Measurements from ENCODE around the gene KRT23. TPM values are rescaled to one million over a fixed set of nuclear protein-coding genes. Genes with fewer than 3 reads are reported as not detected.

Gene KRT23
- total RNA-seq, 1 donor: 1.7 TPM

DNA sequence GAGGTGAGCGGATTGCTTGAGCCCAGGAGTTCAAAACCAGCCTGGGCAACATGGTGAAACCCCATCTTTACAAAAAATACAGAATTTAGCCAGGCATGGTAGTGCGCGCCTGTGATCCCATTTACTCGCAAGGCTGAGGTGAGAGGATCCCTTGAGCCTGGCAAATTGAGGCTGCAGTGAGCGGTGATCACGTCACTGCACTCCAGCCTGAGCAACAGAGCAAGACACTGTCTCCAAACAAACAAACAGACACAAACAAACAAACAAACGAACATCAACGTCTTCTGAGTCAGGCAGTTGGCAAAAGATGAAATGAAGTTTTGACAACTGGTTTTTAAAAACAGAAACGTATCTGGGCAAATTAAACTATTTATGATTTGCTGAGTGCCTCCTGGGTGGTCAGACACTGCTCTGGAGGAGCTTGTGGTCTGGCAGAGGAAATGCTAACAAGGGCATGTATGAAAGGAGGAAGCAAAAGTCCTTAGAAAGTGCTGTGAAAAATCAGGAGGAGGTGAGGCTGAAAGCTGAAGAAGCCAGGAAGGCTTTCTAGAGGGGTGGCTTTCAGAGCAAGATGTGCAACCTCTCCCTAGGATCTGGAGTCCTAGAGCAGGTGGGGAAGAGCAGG, 42.2 kb downstream of the KRT23 start:
- no peak for DNase-seq (ENCODE audit: low read depth)
- TF ChIP-seq, protein P1, sequence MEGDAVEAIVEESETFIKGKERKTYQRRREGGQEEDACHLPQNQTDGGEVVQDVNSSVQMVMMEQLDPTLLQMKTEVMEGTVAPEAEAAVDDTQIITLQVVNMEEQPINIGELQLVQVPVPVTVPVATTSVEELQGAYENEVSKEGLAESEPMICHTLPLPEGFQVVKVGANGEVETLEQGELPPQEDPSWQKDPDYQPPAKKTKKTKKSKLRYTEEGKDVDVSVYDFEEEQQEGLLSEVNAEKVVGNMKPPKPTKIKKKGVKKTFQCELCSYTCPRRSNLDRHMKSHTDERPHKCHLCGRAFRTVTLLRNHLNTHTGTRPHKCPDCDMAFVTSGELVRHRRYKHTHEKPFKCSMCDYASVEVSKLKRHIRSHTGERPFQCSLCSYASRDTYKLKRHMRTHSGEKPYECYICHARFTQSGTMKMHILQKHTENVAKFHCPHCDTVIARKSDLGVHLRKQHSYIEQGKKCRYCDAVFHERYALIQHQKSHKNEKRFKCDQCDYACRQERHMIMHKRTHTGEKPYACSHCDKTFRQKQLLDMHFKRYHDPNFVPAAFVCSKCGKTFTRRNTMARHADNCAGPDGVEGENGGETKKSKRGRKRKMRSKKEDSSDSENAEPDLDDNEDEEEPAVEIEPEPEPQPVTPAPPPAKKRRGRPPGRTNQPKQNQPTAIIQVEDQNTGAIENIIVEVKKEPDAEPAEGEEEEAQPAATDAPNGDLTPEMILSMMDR (IDR thresholded peaks at IDR 0.05; ENCODE audit: insufficient read depth, low read depth, low read length): no peak
- H3K4me3 ChIP-seq (ENCODE audit: low read depth, low read length): no peak overlapping the region

DNA sequence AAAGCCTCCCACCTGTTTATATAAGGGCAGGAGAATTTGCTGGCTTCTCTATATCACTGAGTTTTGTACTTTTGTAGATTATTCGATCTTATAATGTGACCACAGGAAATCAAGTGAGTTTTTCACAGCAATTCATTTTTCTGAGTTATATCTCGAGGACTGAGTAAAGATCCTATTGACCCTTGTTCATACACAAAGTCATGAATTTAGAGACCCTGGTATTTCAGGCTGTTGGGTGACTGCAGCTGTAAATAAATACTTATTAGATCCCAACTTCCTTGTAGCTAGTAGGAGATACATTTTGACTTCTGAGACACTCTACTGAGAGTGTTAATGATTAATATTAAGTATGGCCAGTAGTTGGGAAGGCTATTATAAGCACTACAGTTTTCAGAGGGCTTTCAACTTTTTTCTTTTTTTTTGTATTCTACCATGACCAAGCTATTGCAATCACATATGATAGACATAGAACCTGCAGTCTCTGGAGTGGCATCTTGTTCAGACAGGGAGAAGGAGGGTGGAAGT, 49.2 kb downstream of the KRT23 start:
- no peak overlapping the region for H3K4me3 ChIP-seq (ENCODE audit: low read depth, low read length)
- TF ChIP-seq, protein P1 (IDR thresholded peaks at IDR 0.05; ENCODE audit: insufficient read depth, low read depth, low read length): no peak
- DNase-seq (ENCODE audit: low read depth): no peak

DNA sequence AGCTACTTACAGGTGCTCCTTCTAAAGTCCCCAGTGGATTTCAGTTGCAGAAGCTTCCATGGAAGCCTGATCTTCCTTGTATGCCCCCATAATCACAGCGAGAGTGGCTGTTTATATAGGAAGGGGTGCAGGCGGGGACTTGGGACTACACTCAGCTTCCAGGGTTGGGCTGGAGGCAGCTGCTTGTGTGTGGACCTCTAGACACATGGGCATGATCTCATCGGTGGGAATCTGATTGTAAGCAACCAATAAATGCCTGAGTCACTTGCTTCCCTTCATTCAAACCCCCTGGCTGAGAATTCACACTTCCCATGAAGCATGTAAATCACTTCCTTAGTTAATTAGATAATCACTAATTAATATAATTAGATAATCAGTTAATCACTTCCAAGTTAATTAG, 51.4 kb downstream of the KRT23 start:
- TF ChIP-seq, protein P1 (IDR thresholded peaks at IDR 0.05; ENCODE audit: insufficient read depth, low read depth, low read length): no peak
- no peak overlapping the region for H3K4me3 ChIP-seq (ENCODE audit: low read depth, low read length)
- DNase-seq (ENCODE audit: low read depth): peak; percentile 10

DNA sequence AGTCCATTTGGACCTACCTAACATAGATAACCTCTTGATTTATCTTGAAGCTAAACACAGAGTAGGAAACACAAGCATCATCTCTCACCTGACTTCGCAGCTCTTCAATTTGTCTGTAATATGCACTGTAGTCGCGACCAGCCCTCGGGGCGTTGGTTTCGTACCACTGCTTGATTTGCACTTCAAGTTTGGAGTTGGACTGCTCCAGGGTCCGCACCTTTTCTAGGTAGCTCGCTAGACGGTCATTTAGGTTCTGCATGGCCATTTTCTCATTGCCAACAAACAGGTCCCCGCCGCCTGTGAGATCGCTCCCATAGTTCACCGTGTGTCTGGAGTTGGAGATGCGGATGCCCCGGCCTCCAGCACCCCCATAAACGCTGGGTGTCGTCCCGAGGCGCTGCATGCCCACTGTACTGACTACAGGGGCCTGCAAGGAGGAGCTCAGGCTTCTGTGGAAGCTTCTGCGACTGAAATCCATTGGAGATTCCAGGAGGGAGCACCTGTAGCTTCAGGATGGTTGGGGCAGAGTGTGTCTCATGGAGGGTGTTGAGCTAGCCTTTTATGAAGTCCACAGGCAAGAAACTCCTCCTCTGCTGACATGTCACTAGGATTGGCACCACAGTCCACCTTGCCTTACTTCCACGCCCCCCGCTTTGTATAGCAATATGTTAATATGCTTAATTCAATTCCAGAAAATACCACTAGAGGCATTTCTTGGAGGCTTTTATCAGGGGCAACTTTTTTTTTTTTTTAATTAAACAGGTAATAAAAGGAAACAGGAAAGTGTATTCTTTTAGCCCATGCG, 52.5 kb downstream of the KRT23 start, which contains the start of gene KRT20:
Gene KRT20, minus strand, starts transcription at position 535 of the 805 bp plus-strand sequence. Its CDS starts 57 bp downstream, at position 478.
- TF ChIP-seq, protein P1 (IDR thresholded peaks at IDR 0.05; ENCODE audit: insufficient read depth, low read depth, low read length): peak; percentile 17
- no peak for DNase-seq (ENCODE audit: low read depth)
- H3K4me3 ChIP-seq (ENCODE audit: low read depth, low read length): no peak within 1 kb of the TSS

DNA sequence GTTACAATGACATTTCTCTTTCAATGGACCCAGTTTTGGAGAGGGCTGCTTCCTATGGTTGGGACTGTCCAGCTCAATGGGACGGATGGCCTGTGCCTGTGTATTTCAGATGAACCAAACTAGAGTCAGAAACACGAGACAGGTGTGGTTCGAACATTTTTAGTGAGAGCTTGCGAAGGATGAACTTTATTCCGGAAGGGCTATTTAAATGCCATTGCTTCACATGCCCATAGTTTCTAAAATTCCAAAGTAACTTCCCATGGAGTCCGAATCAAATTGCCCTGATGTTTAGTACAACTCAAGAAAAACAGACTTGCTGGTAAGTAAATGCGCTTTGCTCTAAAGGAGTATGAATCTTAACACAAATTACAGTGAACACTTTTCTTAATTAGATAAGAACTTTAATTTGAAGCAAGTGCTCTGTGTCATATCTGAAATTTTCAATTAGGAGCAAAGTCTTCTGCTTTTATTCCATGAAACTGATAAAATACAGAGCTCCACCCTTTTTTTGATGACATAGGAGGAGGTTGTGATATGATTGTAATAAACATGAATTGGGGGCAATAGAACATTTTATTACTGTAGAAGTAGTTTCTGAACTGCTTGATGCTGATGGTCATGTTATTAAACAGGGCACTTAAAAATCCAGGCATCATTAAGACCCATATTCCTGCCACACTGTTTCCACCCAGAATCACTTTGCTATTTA, 53.7 kb downstream of the KRT23 start:
- TF ChIP-seq, protein P1 (IDR thresholded peaks at IDR 0.05; ENCODE audit: insufficient read depth, low read depth, low read length): no peak
- DNase-seq (ENCODE audit: low read depth): no peak
- H3K4me3 ChIP-seq (ENCODE audit: low read depth, low read length): no peak overlapping the region

DNA sequence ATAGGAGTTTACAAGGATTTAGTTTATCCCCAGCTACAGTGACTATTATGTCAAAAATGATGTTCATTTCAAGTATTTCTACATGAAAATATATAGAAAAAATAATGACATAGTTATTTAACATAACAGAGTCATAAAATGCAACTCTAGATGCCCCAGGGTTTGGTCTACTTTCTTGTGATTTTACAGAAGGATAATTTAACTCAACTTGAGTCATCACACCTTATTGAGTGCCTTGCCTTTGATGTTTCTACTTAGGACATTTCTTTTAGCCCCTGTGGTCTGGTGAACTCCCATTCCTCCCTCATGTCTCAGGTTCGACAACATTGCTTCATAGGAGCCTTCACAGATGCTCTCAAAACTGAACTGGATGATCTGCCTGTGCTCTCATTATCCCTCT, 54.4 kb downstream of the KRT23 start:
- TF ChIP-seq, protein P1 (IDR thresholded peaks at IDR 0.05; ENCODE audit: insufficient read depth, low read depth, low read length): no peak
- DNase-seq (ENCODE audit: low read depth): no peak
- H3K4me3 ChIP-seq (ENCODE audit: low read depth, low read length): no peak overlapping the region

Data from fibroblast of villous mesenchyme (primary cell).